Measurements from ENCODE around the gene ZNF579. TPM values are rescaled to one million over a fixed set of nuclear protein-coding genes. Genes with fewer than 3 reads are reported as not detected.

Gene ZNF579
- total and polyA plus RNA-seq, 2 of the 13 experiments (the other 11 are each of a cell fraction or from before 2014, with no cell fraction given), result 2.1 to 2.9 TPM

GRCh38 chr19:55602104-55603001 lies 21.7 kb upstream of the ZNF579 start:
- Histone ChIP-seq H3K9ac (ENCODE audit: insufficient read depth, low read depth, low read length) (peak overlapping the region; percentile 75; the same call in 1 of the 2 replicates), H3K4me3 (replicated peaks in 1 of 3; ENCODE audit: insufficient read depth in 1 of 3, low read depth in 2 of 3, low read length in 3 of 3) (no peak overlapping the region), H3K27me3 (ENCODE audit: control insufficient read depth in 1 of 2, insufficient read depth in 2 of 2, low read length in 2 of 2) (no peaks in the 10 kb centered on the region; a peak in 1 of 5 replicates), H3K4me1 (ENCODE audit: insufficient read depth, low read length) (peaks cover 53% of the 10 kb centered on the region), H3K4me2 (ENCODE audit: low read depth, low read length) (no peak overlapping the region), H3K27ac (ENCODE audit: extremely low read length, insufficient read depth, low read length) (peak overlapping the region; percentile 98), H3K36me3 (replicated peaks in 1 of 2; ENCODE audit: control insufficient read depth in 1 of 2, insufficient read depth in 2 of 2, low read length in 2 of 2) (peaks cover 0 to 6% of the 10 kb centered on the region in 2 experiments; a peak in 3 of 5 replicates), H2AFZ (ENCODE audit: low read length) (no peak overlapping the region), H3K9me3 (ENCODE audit: low read length) (no peaks in the 10 kb centered on the region), H3K79me2 (ENCODE audit: insufficient read depth, low read length) (peaks cover 12% of the 10 kb centered on the region), H4K20me1 (ENCODE audit: insufficient read depth, low read length) (0 out of 2 replicates have a peak, but pooled peaks cover 6% of the 10 kb centered on the region)
- ATAC-seq (no peak), FAIRE-seq (no peak), DNase-seq (ENCODE audit: low spot score) (no peak)
- in situ Hi-C loops (cut with HindIII; ENCODE audit: extremely low pct_ligation_motif_present, low pct_unique_long_range_greater_than_20kb) (no loop called here), intact Hi-C loops (cut with micrococcal nuclease; ENCODE audit: unreplicated experiment) (loop anchor here (10.0 kb wide), 1 partner anchor 48 kb away; no protein-coding TSS in a partner anchor)
- TF ChIP-seq AGO2 (optimal IDR thresholded peaks at IDR 0.05; ENCODE audit: low read depth, low read length) (peak; percentile 37), ZNF687 (CRISPR knock-in tag; IDR thresholded peaks at IDR 0.05) (peak; percentile 10; the same call in 1 of the 2 replicates), FIP1L1 (IDR thresholded peaks at IDR 0.05; ENCODE audit: borderline replicate concordance, insufficient read depth, low read depth, low read length) (no peak)
- ChIA-PET POLR2A (interaction anchor here (1.2 to 4.9 kb wide), 2 partner anchors 17 to 55 kb away, joined by 3 to 66 read pairs; no protein-coding TSS in a partner anchor), CTCF (ENCODE audit: low intra/inter-chr PET ratio, low total read pairs) (no interaction called here)
- no TSS peak for BruUV-seq (replicated peaks)
- WGBS (ENCODE audit: low lambda C conversion rate), result 95% methylated on average over 32 of the region's 60 CpGs
